GM21526 (cell line): ENCODE data around the gene NECTIN2.
"Not testable (repeated sequence)": the region's sequence is repeated elsewhere in the genome, so short reads cannot be mapped to it uniquely, and the experiment has no call there.

Experiments used
- ATAC-seq: cut with Tn5 transposase; IDR thresholded peaks from one replicate; pipeline ENCODE4 v1.9.1; 2021; ENCODE audit warnings: moderate library complexity; ENCODE audit not compliant: unreplicated experiment, low FRiP score

Gene NECTIN2

GRCh38 chr19:44848812-44849447 is 2.8 kb downstream of the NECTIN2 start:
- ATAC-seq = no peak

GRCh38 chr19:44850641-44851109 is 4.6 kb downstream of the NECTIN2 start:
- no peak for ATAC-seq

- no peak for ATAC-seq
These were observed 5.3 kb downstream of the NECTIN2 start for GRCh38 chr19:44851427-44851826.

- ATAC-seq = no peak
These were observed 9.5 kb downstream of the NECTIN2 start for GRCh38 chr19:44855606-44856005.

GRCh38 chr19:44856421-44857083 is 10.5 kb downstream of the NECTIN2 start:
- no peak for ATAC-seq

GRCh38 chr19:44857837-44858236 is 11.7 kb downstream of the NECTIN2 start:
- no peak for ATAC-seq

- ATAC-seq = not testable (repeated sequence)
These were observed 15.5 kb downstream of the NECTIN2 start for GRCh38 chr19:44861576-44861975.

- no peak for ATAC-seq
These were observed 17.9 kb downstream of the NECTIN2 start for GRCh38 chr19:44863990-44864389.

- no peak for ATAC-seq
These were observed 19.2 kb downstream of the NECTIN2 start for GRCh38 chr19:44865196-44865767.

- no peak for ATAC-seq
These were observed 20.6 kb downstream of the NECTIN2 start for GRCh38 chr19:44866664-44867063.

GRCh38 chr19:44867578-44867977 is 21.5 kb downstream of the NECTIN2 start:
- no peak for ATAC-seq

- ATAC-seq = no peak
These were observed 23.8 kb downstream of the NECTIN2 start for GRCh38 chr19:44869733-44870470.

GRCh38 chr19:44871809-44872208 is 25.7 kb downstream of the NECTIN2 start:
- ATAC-seq = no peak

GRCh38 chr19:44872661-44873060 is 26.6 kb downstream of the NECTIN2 start:
- no peak for ATAC-seq

GRCh38 chr19:44874317-44874716 is 28.2 kb downstream of the NECTIN2 start:
- no peak for ATAC-seq

- no peak for ATAC-seq
These were observed 29.8 kb downstream of the NECTIN2 start for GRCh38 chr19:44875666-44876451.

GRCh38 chr19:44876930-44877535 is 30.9 kb downstream of the NECTIN2 start:
- no peak for ATAC-seq

- ATAC-seq = no peak
These were observed 32.2 kb downstream of the NECTIN2 start for GRCh38 chr19:44878120-44878865.

GRCh38 chr19:44879309-44880065 is 33.4 kb downstream of the NECTIN2 start:
- no peak for ATAC-seq
